Common myeloid progenitor, CD34-positive (primary cell): ENCODE measurements around the gene TIMP4.

Source experiments
- CTCF ChIA-PET: fragments of 350-600 bp; sonication (Branson Sonifier 250); formaldehyde crosslinking; loops from one replicate; lab custom pipeline; 2021; ENCODE audit warnings: antibody characterized with exemption; lab: Charles Lee
- POLR2A ChIA-PET: fragments of 350-600 bp; sonication (Branson Sonifier 250); formaldehyde crosslinking; loops from one replicate; lab custom pipeline; 2021; ENCODE audit warnings: antibody characterized with exemption; lab: Charles Lee
- DNase-seq, 3 donors: peaks; one replicate each; pipeline versions ENCODE4 v3.0.0 to v3.0.0-alpha.2; 2013
- H3K27ac ChIP-seq, 2 experiments: 1 replicate in 1 of 2; 2 replicates in 1 of 2; pipeline ENCODE4 v1.7.0; 2013; ENCODE audit warnings: inconsistent platforms in 2 of 2, low read length in 2 of 2, mild to moderate bottlenecking in 2 of 2, low read depth in 1 of 2, moderate library complexity in 1 of 2; ENCODE audit not compliant: severe bottlenecking in 2 of 2, insufficient read depth in 1 of 2, poor library complexity in 1 of 2
- H3K27me3 ChIP-seq, 5 experiments: replicated peaks in 2 of 5; 1 replicate in 3 of 5; 2 replicates in 2 of 5; pipeline versions ENCODE4 v1.6.1 to v1.7.0; 2013; ENCODE audit warnings: low read length in 4 of 5, mild to moderate bottlenecking in 2 of 5, moderate library complexity in 2 of 5, inconsistent platforms in 1 of 5; ENCODE audit not compliant: insufficient read depth in 5 of 5, control insufficient read depth in 4 of 5
- H3K36me3 ChIP-seq, 4 experiments: 1 replicate in 2 of 4; 2 replicates in 2 of 4; pipeline versions ENCODE4 v1.6.1 to v1.7.0; 2013; ENCODE audit warnings: low read length in 3 of 4, control low read depth in 1 of 4, mild to moderate bottlenecking in 1 of 4; ENCODE audit not compliant: control insufficient read depth in 4 of 4, insufficient read depth in 4 of 4
- H3K4me1 ChIP-seq, 4 experiments: 1 replicate in 3 of 4; 2 replicates in 1 of 4; pipeline versions ENCODE4 v1.6.1 to v1.7.1; 2013; ENCODE audit warnings: low read length in 3 of 4, mild to moderate bottlenecking in 3 of 4, control low read depth in 1 of 4, inconsistent platforms in 1 of 4, moderate library complexity in 1 of 4; ENCODE audit not compliant: control insufficient read depth in 4 of 4, insufficient read depth in 4 of 4; ENCODE audit errors: control extremely low read depth in 1 of 4
- H3K4me3 ChIP-seq, 7 experiments: 1 replicate in 4 of 7; 2 replicates in 3 of 7; pipeline versions ENCODE4 v1.5.1 to v1.7.0; 2013; ENCODE audit warnings: mild to moderate bottlenecking in 7 of 7, low read length in 6 of 7, moderate library complexity in 6 of 7, inconsistent platforms in 2 of 7, low read depth in 2 of 7, control low read depth in 1 of 7; ENCODE audit not compliant: insufficient read depth in 4 of 7, control insufficient read depth in 1 of 7; ENCODE audit errors: extremely low read depth in 1 of 7
- H3K9me3 ChIP-seq, 5 experiments: 1 replicate in 4 of 5; 2 replicates in 1 of 5; pipeline versions ENCODE4 v1.6.1 to v1.7.1; 2013; ENCODE audit warnings: low read length in 4 of 5, mild to moderate bottlenecking in 2 of 5, inconsistent platforms in 1 of 5, low read depth in 1 of 5, moderate library complexity in 1 of 5; ENCODE audit not compliant: control insufficient read depth in 4 of 5, insufficient read depth in 2 of 5; ENCODE audit errors: control extremely low read depth in 1 of 5
- whole genome bisulfite sequencing: methylation state at CpG from one replicate; pipeline ENCODE4 v1.1.5; 2013; ENCODE audit not compliant: insufficient coverage; 5-methylcytosine and 5-hydroxymethylcytosine counted together

TIMP4 gene

GRCh38 chr3:12194669-12195161, 36.0 kb upstream of the TIMP4 start:
- ChIA-PET CTCF (interaction anchor here (0.6 kb wide), 1 partner anchor 88 kb away, joined by 3 read pairs; no protein-coding TSS in a partner anchor), POLR2A (interaction anchor here (0.6 kb wide), 1 partner anchor 97 kb away, joined by 3 read pairs; no protein-coding TSS in a partner anchor)
- Histone ChIP-seq H3K36me3 (no peaks in the 10 kb centered on the region), H3K27ac (no peak overlapping the region), H3K9me3 (no peaks in the 10 kb centered on the region), H3K4me3 (no peak overlapping the region), H3K27me3 (no peaks in the 10 kb centered on the region), H3K4me1 (peaks cover 4 to 44% (median 16%) of the 10 kb centered on the region in 4 experiments)
- 100% methylated on average over 3 of the region's 3 CpGs for WGBS
- DNase-seq, result no peak

DNA sequence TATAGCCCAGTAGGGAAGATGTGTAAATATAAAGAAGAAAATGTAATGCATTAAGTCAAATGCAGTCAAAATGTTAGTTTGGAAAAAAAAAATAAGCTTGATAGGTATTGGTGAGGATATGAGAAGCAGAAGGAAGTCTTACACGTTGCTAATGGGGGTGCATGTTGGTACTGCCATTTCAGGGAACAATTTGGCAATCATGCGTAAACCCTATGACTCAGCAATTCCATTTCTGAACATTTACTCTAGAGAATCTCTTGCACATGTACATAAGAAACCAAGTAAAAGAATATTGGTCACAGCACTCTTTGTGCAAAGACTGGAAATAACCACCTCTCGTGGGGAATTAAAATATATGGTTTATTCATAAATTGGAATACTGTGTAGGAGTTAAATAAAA, 35.5 kb upstream of the TIMP4 start:
- H3K36me3 ChIP-seq, result no peaks in the 10 kb centered on the region
- H3K27me3 ChIP-seq, result no peaks in the 10 kb centered on the region
- peak overlapping the region in 1 of 7 experiments; percentile 35 for H3K4me3 ChIP-seq
- WGBS, result 0% methylated on average over 1 of the region's 3 CpGs
- H3K27ac ChIP-seq, result peak overlapping the region in 1 of 2 experiments; percentile 16
- peak; percentile 78 to 95 (median 93) for DNase-seq
- H3K4me1 ChIP-seq, result peaks cover 4 to 46% (median 16%) of the 10 kb centered on the region in 4 experiments
- CTCF ChIA-PET, result interaction anchor here (2.1 kb wide), 1 partner anchor 17 kb away, joined by 6 read pairs; no protein-coding TSS in a partner anchor
- no peaks in the 10 kb centered on the region for H3K9me3 ChIP-seq
- POLR2A ChIA-PET, result no interaction called here

- Histone ChIP-seq H3K27me3 (no peaks in the 10 kb centered on the region), H3K9me3 (no peaks in the 10 kb centered on the region), H3K36me3 (no peaks in the 10 kb centered on the region), H3K4me1 (peaks cover 4 to 51% (median 22%) of the 10 kb centered on the region in 4 experiments), H3K4me3 (peak overlapping the region in 1 of 7 experiments; percentile 35), H3K27ac (peak overlapping the region in 1 of 2 experiments; percentile 16)
- POLR2A ChIA-PET, result no interaction called here
- WGBS, result no CpG with 5 or more reads among the region's 1 CpG
- CTCF ChIA-PET, result interaction anchor here (2.1 kb wide), 1 partner anchor 17 kb away, joined by 6 read pairs; no protein-coding TSS in a partner anchor
- peak; percentile 65 to 89 (median 83) for DNase-seq
Measured at GRCh38 chr3:12193485-12194165, 34.9 kb upstream of the TIMP4 start.

DNA sequence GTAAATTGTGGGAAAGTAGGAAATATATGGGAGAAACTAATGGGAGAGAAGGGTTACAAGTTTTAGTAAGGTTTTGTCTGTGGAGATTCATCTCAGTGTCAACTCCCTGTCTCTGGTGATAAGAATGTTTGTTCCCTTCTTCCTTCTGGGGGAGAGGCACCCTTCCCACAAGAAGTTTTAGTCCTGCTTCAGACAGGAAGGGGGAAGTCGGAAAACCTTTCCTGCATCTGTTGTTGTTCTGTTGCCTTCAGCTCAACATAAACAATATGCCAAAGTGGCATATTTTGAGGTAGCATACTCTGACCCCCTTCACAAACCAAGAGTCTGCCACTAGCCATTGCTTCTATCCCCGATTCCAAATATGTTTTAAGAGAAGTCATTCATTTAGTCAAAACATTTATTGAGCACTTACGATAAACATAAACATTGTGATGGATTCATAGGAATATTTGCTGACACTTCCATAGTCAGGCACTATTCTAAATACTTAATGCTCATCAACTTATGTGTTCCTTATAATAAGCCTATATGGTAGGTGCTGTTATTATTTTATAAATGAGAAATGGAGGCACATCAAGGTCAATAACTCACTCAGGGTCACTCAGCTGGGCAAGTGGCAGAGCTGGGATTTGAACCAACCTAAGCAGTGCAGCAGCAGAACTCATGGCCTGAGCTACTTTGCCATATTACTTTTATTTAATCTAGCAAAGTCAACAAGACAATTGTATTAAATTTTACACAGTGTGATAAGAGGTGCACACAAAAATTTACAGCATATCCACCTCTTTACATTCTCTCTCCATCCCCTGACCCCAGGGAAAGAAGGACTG, 34.2 kb upstream of the TIMP4 start:
- no peak for DNase-seq
- Histone ChIP-seq H3K4me1 (peaks cover 7 to 56% (median 30%) of the 10 kb centered on the region in 4 experiments), H3K27ac (peak overlapping the region in 1 of 2 experiments; percentile 18), H3K36me3 (no peaks in the 10 kb centered on the region), H3K27me3 (no peaks in the 10 kb centered on the region), H3K9me3 (no peaks in the 10 kb centered on the region), H3K4me3 (peak overlapping the region in 1 of 7 experiments; percentile 16)
- CTCF ChIA-PET, result interaction anchor here (2.1 kb wide), 1 partner anchor 16 kb away, joined by 6 read pairs; no protein-coding TSS in a partner anchor
- no CpG with 5 or more reads among the region's 3 CpGs for WGBS
- POLR2A ChIA-PET, result no interaction called here

DNA sequence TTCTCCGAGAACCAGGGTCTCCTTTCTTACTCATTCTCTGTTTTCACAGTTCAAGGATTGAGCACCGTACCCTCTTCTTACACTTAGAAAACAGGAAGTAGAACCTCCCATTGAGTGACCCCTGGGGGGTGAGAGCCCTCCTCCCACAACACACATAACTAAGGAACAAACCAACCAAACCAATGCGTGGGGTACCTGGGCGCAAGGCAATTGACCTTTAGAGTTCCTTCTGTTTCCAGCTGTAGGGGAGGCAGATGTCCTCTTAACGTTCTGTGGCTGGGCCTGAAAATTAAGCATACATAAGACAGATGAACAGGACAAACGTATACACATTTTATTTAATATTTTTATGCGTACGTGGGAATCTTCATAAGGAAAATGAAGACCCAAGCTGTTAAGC, 33.5 kb upstream of the TIMP4 start:
- Histone ChIP-seq H3K27ac (no peak overlapping the region), H3K27me3 (no peaks in the 10 kb centered on the region), H3K9me3 (no peaks in the 10 kb centered on the region), H3K36me3 (no peaks in the 10 kb centered on the region), H3K4me1 (peaks cover 7 to 63% (median 36%) of the 10 kb centered on the region in 4 experiments), H3K4me3 (no peak overlapping the region)
- WGBS, result 100% methylated on average over 5 of the region's 8 CpGs
- no peak for DNase-seq
- ChIA-PET CTCF (interaction anchor here (2.1 kb wide), 1 partner anchor 15 kb away, joined by 6 read pairs; no protein-coding TSS in a partner anchor), POLR2A (no interaction called here)

DNA sequence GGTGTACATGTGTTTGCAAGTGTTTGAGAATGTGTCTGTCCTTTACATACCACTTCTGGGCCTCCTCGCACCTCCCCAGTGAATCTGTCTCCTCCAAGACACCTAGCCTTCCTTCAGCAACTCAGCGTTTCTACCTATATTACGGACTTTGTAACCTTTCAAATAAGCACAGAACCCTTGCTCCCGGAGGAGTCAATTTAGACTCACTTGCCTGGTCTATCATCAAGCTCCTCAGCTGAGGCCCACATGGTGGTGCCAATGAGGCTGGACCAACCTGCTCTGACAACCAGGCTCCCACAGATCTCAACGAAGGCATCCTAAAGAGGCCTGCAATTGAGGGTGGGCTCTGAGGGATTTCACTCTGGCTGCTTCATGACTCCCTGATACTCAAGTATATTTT, 32.8 kb upstream of the TIMP4 start:
- 100% methylated on average over 5 of the region's 5 CpGs for WGBS
- no peaks in the 10 kb centered on the region for H3K36me3 ChIP-seq
- DNase-seq, result no peak
- CTCF ChIA-PET, result interaction anchor here (1.5 kb wide), 1 partner anchor 14 kb away, joined by 3 read pairs; no protein-coding TSS in a partner anchor
- H3K9me3 ChIP-seq, result no peaks in the 10 kb centered on the region
- H3K27me3 ChIP-seq, result no peaks in the 10 kb centered on the region
- H3K27ac ChIP-seq, result no peak overlapping the region
- POLR2A ChIA-PET, result no interaction called here
- H3K4me1 ChIP-seq, result peaks cover 9 to 69% (median 39%) of the 10 kb centered on the region in 4 experiments
- H3K4me3 ChIP-seq, result no peak overlapping the region
